ENCODE measurements around the gene SMIM31.

Gene SMIM31

GRCh38 chr4:164753873-164754488 is at the start of gene SMIM31:
Gene SMIM31 (plus strand): TSS chr4:164754131. CDS start chr4:164770444, 16,313 bp downstream.
- FAIRE-seq = no peak
- no peak for DNase-seq (ENCODE audit: low spot score)

GRCh38 chr4:164706675-164707074 is 47.3 kb upstream of the SMIM31 start:
- DNase-seq (ENCODE audit: low spot score) (no peak), FAIRE-seq (no peak)

- no peak for DNase-seq (ENCODE audit: low spot score)
Observed at GRCh38 chr4:164716901-164717300, 37.0 kb upstream of the SMIM31 start.

GRCh38 chr4:164718827-164719226 is 35.1 kb upstream of the SMIM31 start:
- DNase-seq (ENCODE audit: low spot score) = no peak
- FAIRE-seq = no peak

More at GRCh38 chr4:164716901-164717300, 37.0 kb upstream of the SMIM31 start:
- FAIRE-seq = no peak

GRCh38 chr4:164725066-164725465 is 28.9 kb upstream of the SMIM31 start:
- FAIRE-seq = no peak
- DNase-seq (ENCODE audit: low spot score) = no peak

GRCh38 chr4:164730705-164731393 is 23.1 kb upstream of the SMIM31 start:
- FAIRE-seq = no peak
- DNase-seq (ENCODE audit: low spot score) = no peak

- DNase-seq (ENCODE audit: low spot score) = no peak
- FAIRE-seq = no peak
Observed at GRCh38 chr4:164731827-164732474, 22.0 kb upstream of the SMIM31 start.

GRCh38 chr4:164734484-164734883 is 19.4 kb upstream of the SMIM31 start:
- DNase-seq (ENCODE audit: low spot score) (no peak), FAIRE-seq (no peak)

GRCh38 chr4:164748375-164748774 is 5.6 kb upstream of the SMIM31 start:
- FAIRE-seq (peak; percentile 66), DNase-seq (ENCODE audit: low spot score) (peak; percentile 37)

- DNase-seq (ENCODE audit: low spot score) (no peak), FAIRE-seq (no peak)
Observed at GRCh38 chr4:164755432-164755831, 1.5 kb downstream of the SMIM31 start.

GRCh38 chr4:164756686-164757085 is 2.8 kb downstream of the SMIM31 start:
- DNase-seq (ENCODE audit: low spot score) (no peak), FAIRE-seq (no peak)

GRCh38 chr4:164761241-164761640 is 7.3 kb downstream of the SMIM31 start:
- DNase-seq (ENCODE audit: low spot score) (no peak), FAIRE-seq (no peak)

- DNase-seq (ENCODE audit: low spot score) (no peak), FAIRE-seq (no peak)
Observed at GRCh38 chr4:164761746-164762275, 7.9 kb downstream of the SMIM31 start.

- DNase-seq (ENCODE audit: low spot score) = no peak
- FAIRE-seq = no peak
Observed at GRCh38 chr4:164765096-164765495, 11.2 kb downstream of the SMIM31 start.

- no peak for DNase-seq (ENCODE audit: low spot score)
- FAIRE-seq = no peak
Observed at GRCh38 chr4:164765833-164766232, 11.9 kb downstream of the SMIM31 start.

GRCh38 chr4:164768516-164768915 is 14.6 kb downstream of the SMIM31 start:
- FAIRE-seq (no peak), DNase-seq (ENCODE audit: low spot score) (peak; percentile 10)

- DNase-seq (ENCODE audit: low spot score) (no peak), FAIRE-seq (no peak)
Observed at GRCh38 chr4:164770010-164770724, 16.2 kb downstream of the SMIM31 start.

GRCh38 chr4:164771088-164771487 is 17.2 kb downstream of the SMIM31 start:
- FAIRE-seq = no peak

GRCh38 chr4:164772076-164772475 is 18.1 kb downstream of the SMIM31 start:
- FAIRE-seq = no peak

More at GRCh38 chr4:164771088-164771487, 17.2 kb downstream of the SMIM31 start:
- no peak for DNase-seq (ENCODE audit: low spot score)

GRCh38 chr4:164779080-164779479 is 25.1 kb downstream of the SMIM31 start:
- no peak for FAIRE-seq

More at GRCh38 chr4:164772076-164772475, 18.1 kb downstream of the SMIM31 start:
- no peak for DNase-seq (ENCODE audit: low spot score)

GRCh38 chr4:164779811-164780216 is 25.9 kb downstream of the SMIM31 start:
- no peak for DNase-seq (ENCODE audit: low spot score)
- FAIRE-seq = no peak

More at GRCh38 chr4:164779080-164779479, 25.1 kb downstream of the SMIM31 start:
- DNase-seq (ENCODE audit: low spot score) = no peak
